Mesodermal cell (in vitro differentiated cells): ENCODE measurements around the gene MOV10L1.
"Not testable (repeated sequence)": the region's sequence is repeated elsewhere in the genome, so short reads cannot be mapped to it uniquely, and the experiment has no call there.

Experiments
- H3K27ac ChIP-seq: 2 replicates; pipeline ENCODE4 v1.7.0; 2013; ENCODE audit warnings: mild to moderate bottlenecking, low read depth, low read length, moderate library complexity; ENCODE audit not compliant: severe bottlenecking
- H3K36me3 ChIP-seq: 2 replicates; pipeline ENCODE4 v1.7.1; 2013; ENCODE audit warnings: mild to moderate bottlenecking, low read length, moderate library complexity; ENCODE audit not compliant: control insufficient read depth, insufficient read depth
- H3K4me1 ChIP-seq: one replicate; pipeline ENCODE4 v1.7.1; 2013; ENCODE audit warnings: mild to moderate bottlenecking, low read length; ENCODE audit not compliant: insufficient read depth, control insufficient read depth, poor library complexity, severe bottlenecking
- H3K4me3 ChIP-seq: 2 replicates; pipeline ENCODE4 v1.7.0; 2013; ENCODE audit warnings: low read length, control low read depth, mild to moderate bottlenecking; ENCODE audit not compliant: insufficient read depth, poor library complexity, severe bottlenecking; ENCODE audit errors: extremely low read depth
- H3K9me3 ChIP-seq: 2 replicates; pipeline ENCODE4 v1.7.1; 2013; ENCODE audit warnings: mild to moderate bottlenecking, low read length, moderate library complexity; ENCODE audit not compliant: control insufficient read depth
- WGBS, 2 experiments: methylation state at CpG; one replicate each; pipeline ENCODE4 v1.1.5; 2013; ENCODE audit warnings: missing lambda C conversion rate in 2 of 2; ENCODE audit not compliant: insufficient coverage in 2 of 2; 5-methylcytosine and 5-hydroxymethylcytosine counted together

Gene MOV10L1

DNA sequence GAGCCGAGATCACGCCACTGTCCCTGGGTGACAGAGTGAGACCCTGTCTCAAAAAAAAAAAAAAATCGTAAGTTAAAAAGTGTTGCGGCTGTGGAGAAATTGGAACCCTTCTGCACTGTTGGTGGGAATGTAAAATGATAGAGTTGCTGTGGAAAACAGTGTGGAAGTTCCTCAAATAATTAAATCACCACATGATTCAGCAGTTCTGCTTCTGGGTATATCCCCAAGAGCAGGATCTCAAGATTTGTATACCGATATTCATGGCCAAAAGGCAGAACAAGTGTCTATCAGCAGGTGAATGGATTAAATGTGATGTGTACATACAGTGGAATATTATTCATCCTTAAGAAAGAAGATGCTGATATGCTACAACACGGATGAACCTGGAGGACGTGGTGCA is 114.8 kb downstream of the MOV10L1 start:
- WGBS, 2 experiments = 85 to 93% methylated on average over 4 to 6 of the region's 7 CpGs
- Histone ChIP-seq H3K36me3 (peaks cover 64% of the 10 kb centered on the region), H3K9me3 (peaks cover 10% of the 10 kb centered on the region), H3K4me1 (peaks cover 12% of the 10 kb centered on the region), H3K4me3 (no peak overlapping the region), H3K27ac (no peak overlapping the region)

DNA sequence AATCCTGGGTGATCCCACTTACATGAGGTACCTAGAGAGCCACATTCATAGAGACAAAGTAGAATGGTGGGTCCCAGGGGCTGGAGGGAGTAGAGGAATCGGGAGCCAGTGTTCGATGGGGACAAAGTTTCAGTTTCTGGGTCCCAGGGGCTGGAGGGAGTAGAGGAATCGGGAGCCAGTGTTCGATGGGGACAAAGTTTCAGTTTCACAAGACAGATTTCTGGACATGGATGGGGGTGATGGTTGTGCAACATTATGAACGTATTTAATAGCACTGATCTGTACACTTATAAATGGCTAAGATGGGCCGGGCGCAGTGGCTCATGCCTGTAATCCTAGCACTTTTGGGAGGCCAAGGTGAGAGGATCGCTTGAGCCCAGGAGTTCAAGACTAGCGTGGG is 115.2 kb downstream of the MOV10L1 start:
- H3K4me3 ChIP-seq, H3K4me1 ChIP-seq, H3K27ac ChIP-seq: not testable (repeated sequence)
- WGBS, 2 experiments = 92 to 97% methylated on average over 9 of the region's 9 CpGs
- H3K9me3 ChIP-seq = peaks cover 10% of the 10 kb centered on the region
- H3K36me3 ChIP-seq = peaks cover 64% of the 10 kb centered on the region

- peaks cover 8% of the 10 kb centered on the region for H3K4me1 ChIP-seq
- 96 to 97% methylated on average over 37 to 39 of the region's 45 CpGs for WGBS, 2 experiments
- H3K27ac ChIP-seq = no peak overlapping the region
- H3K36me3 ChIP-seq = peaks cover 74% of the 10 kb centered on the region
- no peak overlapping the region for H3K4me3 ChIP-seq
- H3K9me3 ChIP-seq = peaks cover 10% of the 10 kb centered on the region
Measured at GRCh38 chr22:50205781-50206569, 116.2 kb downstream of the MOV10L1 start.

- Histone ChIP-seq H3K36me3 (peaks cover 80% of the 10 kb centered on the region), H3K4me1 (peaks cover 8% of the 10 kb centered on the region), H3K4me3 (no peak overlapping the region), H3K27ac (no peak overlapping the region), H3K9me3 (peaks cover 10% of the 10 kb centered on the region)
- WGBS, 2 experiments = 63 to 64% methylated on average over 8 to 10 of the region's 10 CpGs
Measured at GRCh38 chr22:50206599-50206998, 116.8 kb downstream of the MOV10L1 start.

GRCh38 chr22:50207383-50208140 is 117.8 kb downstream of the MOV10L1 start:
- H3K9me3 ChIP-seq = peaks cover 9% of the 10 kb centered on the region
- peaks cover 8% of the 10 kb centered on the region for H3K4me1 ChIP-seq
- H3K36me3 ChIP-seq = peaks cover 86% of the 10 kb centered on the region
- H3K27ac ChIP-seq = no peak overlapping the region
- no peak overlapping the region for H3K4me3 ChIP-seq
- 88 to 92% methylated on average over 18 to 23 of the region's 23 CpGs for WGBS, 2 experiments

- H3K4me1 ChIP-seq = peaks cover 8% of the 10 kb centered on the region
- WGBS, 2 experiments = 94 to 96% methylated on average over 21 to 22 of the region's 22 CpGs
- no peak overlapping the region for H3K27ac ChIP-seq
- peaks cover 85% of the 10 kb centered on the region for H3K36me3 ChIP-seq
- no peak overlapping the region for H3K4me3 ChIP-seq
- peaks cover under 1% of the 10 kb centered on the region for H3K9me3 ChIP-seq
Measured at GRCh38 chr22:50208430-50208938, 118.7 kb downstream of the MOV10L1 start.

DNA sequence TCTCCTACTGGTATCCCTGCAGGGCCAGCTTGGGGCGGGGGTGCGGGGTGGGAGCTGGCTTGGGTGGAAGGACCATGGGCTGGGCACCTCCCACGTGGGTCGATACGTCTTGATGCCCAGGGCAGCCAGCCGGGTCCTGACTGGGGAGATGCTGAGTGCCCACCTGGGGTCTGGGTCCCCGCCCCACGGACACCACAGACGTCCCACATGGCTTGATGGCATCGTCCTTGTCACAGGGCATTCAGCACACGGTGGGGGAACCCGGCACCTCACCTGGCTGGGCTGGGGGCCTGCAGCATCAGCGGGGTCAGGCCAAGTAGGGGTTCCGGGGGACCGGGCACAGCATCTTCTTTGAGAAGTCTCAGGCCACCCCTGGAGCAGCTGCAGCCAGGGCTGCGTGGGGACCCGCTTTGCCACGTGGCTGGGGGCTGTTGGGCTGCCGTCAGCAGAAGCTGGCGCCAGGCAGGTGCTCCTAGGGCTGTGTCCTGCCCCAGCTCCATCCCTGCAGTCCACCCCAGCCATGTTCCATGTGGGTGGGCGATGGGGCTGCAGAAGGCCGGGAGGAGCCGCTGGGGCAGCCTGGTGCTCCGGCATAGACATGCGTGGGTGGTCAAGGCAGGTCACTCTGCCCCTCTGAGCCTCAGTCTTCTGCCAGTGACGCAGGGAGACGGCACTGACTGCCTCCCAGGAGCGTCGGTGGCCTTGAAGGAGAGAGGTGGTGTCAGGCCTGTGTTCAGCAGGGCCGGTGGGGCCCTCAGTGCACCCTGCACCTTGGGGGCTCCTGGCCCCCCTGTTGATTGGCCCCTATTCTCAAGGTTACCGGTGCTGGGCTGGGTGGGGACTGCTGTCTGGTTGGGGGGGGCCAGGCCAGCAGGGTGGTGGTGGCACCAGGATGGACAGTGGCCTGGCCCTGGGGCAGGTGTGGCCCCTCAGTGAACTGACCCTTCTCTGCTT is 119.4 kb downstream of the MOV10L1 start:
- Histone ChIP-seq H3K4me3 (no peak overlapping the region), H3K9me3 (no peaks in the 10 kb centered on the region), H3K27ac (no peak overlapping the region), H3K4me1 (peaks cover 8% of the 10 kb centered on the region), H3K36me3 (peaks cover 84% of the 10 kb centered on the region)
- WGBS, 2 experiments = 92% methylated on average over 29 to 30 of the region's 31 CpGs

DNA sequence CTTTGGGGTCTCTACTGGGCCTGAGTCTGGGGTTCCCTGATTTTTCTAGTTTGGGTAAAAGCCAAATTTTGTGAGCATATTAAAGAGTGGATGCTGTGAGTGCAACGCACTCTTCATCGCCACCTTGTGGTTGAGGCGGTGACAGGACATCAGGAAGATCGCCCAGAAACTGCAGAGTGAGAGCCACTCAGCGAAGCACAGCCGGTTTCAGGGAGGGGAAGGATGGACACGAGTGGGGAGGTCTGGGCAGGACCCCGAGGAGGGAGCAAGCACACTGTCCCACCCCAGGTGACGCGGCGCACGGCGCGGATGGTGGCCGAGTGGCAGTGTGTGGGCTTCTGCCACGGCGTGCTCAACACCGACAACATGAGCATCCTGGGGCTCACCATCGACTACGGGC is 120.1 kb downstream of the MOV10L1 start:
- Histone ChIP-seq H3K4me3 (no peak overlapping the region), H3K4me1 (peaks cover 8% of the 10 kb centered on the region), H3K36me3 (peaks cover 84% of the 10 kb centered on the region), H3K27ac (no peak overlapping the region), H3K9me3 (no peaks in the 10 kb centered on the region)
- 74 to 75% methylated on average over 16 to 20 of the region's 20 CpGs for WGBS, 2 experiments

- no peak overlapping the region for H3K4me3 ChIP-seq
- WGBS, 2 experiments = 95 to 97% methylated on average over 30 to 32 of the region's 32 CpGs
- H3K36me3 ChIP-seq = peaks cover 83% of the 10 kb centered on the region
- no peak overlapping the region for H3K27ac ChIP-seq
- peaks cover 8% of the 10 kb centered on the region for H3K4me1 ChIP-seq
- H3K9me3 ChIP-seq = no peaks in the 10 kb centered on the region
Measured at GRCh38 chr22:50210378-50211139, 120.8 kb downstream of the MOV10L1 start.
